Mammary epithelial cell (primary cell): Measurements from ENCODE around the gene RNU6-1.

ENCODE experiments used
- EZH2 ChIP-seq: IDR thresholded peaks from 2 replicates; pipeline ENCODE4 v1.6.1; 2012; ENCODE audit warnings: low read length, inconsistent platforms, borderline replicate concordance
- TF ChIP-seq, protein P1 (sequence below), 2 donors: IDR thresholded peaks in 1 of 2; conservative IDR thresholded peaks in 1 of 2; 2 replicates each; pipeline ENCODE4 v1.5.1; 2011 to 2012; ENCODE audit warnings: inconsistent platforms in 2 of 2, low read length in 2 of 2, mild to moderate bottlenecking in 2 of 2, control low read depth in 1 of 2, low read depth in 1 of 2; ENCODE audit not compliant: insufficient read depth in 1 of 2; ENCODE audit errors: extremely low read depth in 1 of 2

DNA sequence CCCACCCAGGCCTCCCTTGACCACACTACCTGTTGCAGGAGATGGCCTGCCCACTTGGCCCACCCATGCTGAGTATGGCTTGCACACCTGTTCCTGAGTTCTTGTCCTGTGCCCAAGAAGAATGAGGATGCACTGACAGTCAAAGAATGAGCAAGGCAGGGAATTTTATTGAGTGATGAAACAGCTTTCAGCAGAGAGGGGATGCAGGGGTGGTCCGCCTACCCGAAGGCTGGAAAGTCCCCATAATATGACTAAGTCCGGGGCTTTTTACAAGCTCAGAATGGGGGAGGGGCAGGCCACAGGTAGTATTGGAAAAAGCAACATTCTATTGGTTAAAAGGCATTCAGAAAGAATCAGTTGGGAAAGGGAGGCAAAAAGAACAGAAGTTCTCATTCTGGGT, 29.9 kb upstream of the RNU6-1 start:
- TF ChIP-seq, protein P1, sequence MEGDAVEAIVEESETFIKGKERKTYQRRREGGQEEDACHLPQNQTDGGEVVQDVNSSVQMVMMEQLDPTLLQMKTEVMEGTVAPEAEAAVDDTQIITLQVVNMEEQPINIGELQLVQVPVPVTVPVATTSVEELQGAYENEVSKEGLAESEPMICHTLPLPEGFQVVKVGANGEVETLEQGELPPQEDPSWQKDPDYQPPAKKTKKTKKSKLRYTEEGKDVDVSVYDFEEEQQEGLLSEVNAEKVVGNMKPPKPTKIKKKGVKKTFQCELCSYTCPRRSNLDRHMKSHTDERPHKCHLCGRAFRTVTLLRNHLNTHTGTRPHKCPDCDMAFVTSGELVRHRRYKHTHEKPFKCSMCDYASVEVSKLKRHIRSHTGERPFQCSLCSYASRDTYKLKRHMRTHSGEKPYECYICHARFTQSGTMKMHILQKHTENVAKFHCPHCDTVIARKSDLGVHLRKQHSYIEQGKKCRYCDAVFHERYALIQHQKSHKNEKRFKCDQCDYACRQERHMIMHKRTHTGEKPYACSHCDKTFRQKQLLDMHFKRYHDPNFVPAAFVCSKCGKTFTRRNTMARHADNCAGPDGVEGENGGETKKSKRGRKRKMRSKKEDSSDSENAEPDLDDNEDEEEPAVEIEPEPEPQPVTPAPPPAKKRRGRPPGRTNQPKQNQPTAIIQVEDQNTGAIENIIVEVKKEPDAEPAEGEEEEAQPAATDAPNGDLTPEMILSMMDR (conservative IDR thresholded peaks at IDR 0.05 in 1 of 2, IDR thresholded peaks at IDR 0.05 in 1 of 2; ENCODE audit: extremely low read depth in 1 of 2, insufficient read depth in 1 of 2, low read depth in 1 of 2, low read length in 2 of 2): no peak
- TF ChIP-seq EZH2: no peak
